Liver (tissue), 3 donors: Measurements from ENCODE around the gene PRDM2.

ENCODE experiments used
- ATF3 ChIP-seq: IDR thresholded peaks from 2 replicates; pipeline ENCODE4 v1.6.1; 2016; ENCODE audit warnings: antibody characterized with exemption
- CTCF ChIP-seq: fragments of 150-350 bp; IDR thresholded peaks from 2 replicates; pipeline ENCODE4 v1.5.1; 2017; ENCODE audit warnings: improper control_type of control experiment, low read depth, low read length; ENCODE audit not compliant: missing input control
- EGR1 ChIP-seq, 2 donors: IDR thresholded peaks; 2 replicates each; pipeline ENCODE4 v1.6.1; 2016 to 2018; ENCODE audit warnings: antibody characterized with exemption in 2 of 2, low read depth in 2 of 2
- FOXA1 ChIP-seq: IDR thresholded peaks from 2 replicates; pipeline ENCODE4 v1.6.1; 2016; ENCODE audit warnings: antibody characterized with exemption
- HNF4A ChIP-seq, 2 donors: conservative IDR thresholded peaks; 2 replicates each; pipeline ENCODE4 v1.6.1; 2016; ENCODE audit warnings: antibody characterized with exemption in 2 of 2, mild to moderate bottlenecking in 2 of 2
- HNF4G ChIP-seq: IDR thresholded peaks from 2 replicates; pipeline ENCODE4 v1.6.1; 2016; ENCODE audit warnings: antibody characterized with exemption
- JUND ChIP-seq, 2 donors: IDR thresholded peaks; 2 replicates each; pipeline ENCODE4 v1.6.1; 2016; ENCODE audit warnings: antibody characterized with exemption in 2 of 2
- MAX ChIP-seq: IDR thresholded peaks from 2 replicates; pipeline ENCODE4 v1.6.1; 2016; ENCODE audit warnings: antibody characterized with exemption
- RAD21 ChIP-seq, 2 donors: IDR thresholded peaks; 2 replicates each; pipeline ENCODE4 v1.6.1; 2016; ENCODE audit warnings: antibody characterized with exemption in 2 of 2, mild to moderate bottlenecking in 2 of 2
- REST ChIP-seq: IDR thresholded peaks from 2 replicates; pipeline ENCODE4 v1.6.1; 2016; ENCODE audit warnings: antibody characterized with exemption, mild to moderate bottlenecking
- SP1 ChIP-seq: IDR thresholded peaks from 2 replicates; pipeline ENCODE4 v1.6.1; 2018; ENCODE audit warnings: antibody characterized with exemption, mild to moderate bottlenecking
- TAF1 ChIP-seq: conservative IDR thresholded peaks from 2 replicates; pipeline ENCODE4 v1.6.1; 2016; ENCODE audit warnings: antibody characterized with exemption, mild to moderate bottlenecking
- YY1 ChIP-seq: IDR thresholded peaks from 2 replicates; pipeline ENCODE4 v1.6.1; 2016; ENCODE audit warnings: antibody characterized with exemption, mild to moderate bottlenecking
- donor health status: healthy.
- donor health status: healthy.

- TF ChIP-seq JUND (IDR thresholded peaks at IDR 0.05) (no peak), CTCF (no peak), REST (no peak), YY1 (no peak), TAF1 (no peak), SP1 (no peak), RAD21 (IDR thresholded peaks at IDR 0.05) (no peak), MAX (no peak), FOXA1 (no peak), EGR1 (IDR thresholded peaks at IDR 0.05; ENCODE audit: low read depth in 2 of 2) (no peak), HNF4G (no peak), HNF4A (conservative IDR thresholded peaks at IDR 0.05) (no peak), ATF3 (no peak)
These were observed 164.8 kb downstream of the PRDM2 start for GRCh38 chr1:13864760-13865159.
